Measurements from ENCODE around the gene CEP95. TPM values are rescaled to one million over a fixed set of nuclear protein-coding genes. Genes with fewer than 3 reads are reported as not detected.
"Not testable (repeated sequence)": the region's sequence is repeated elsewhere in the genome, so short reads cannot be mapped to it uniquely, and the experiment has no call there.

CEP95 gene
- total RNA-seq, 1 experiment from 2014 or later, result 57.2 TPM

- no peak overlapping the region for H2AFZ ChIP-seq
- peaks cover 12% of the 10 kb centered on the region; the same call in 1 of the 2 replicates for H3F3A ChIP-seq (ENCODE audit: insufficient read depth, low read depth)
- no peaks in the 10 kb centered on the region for H3K79me2 ChIP-seq (ENCODE audit: low read depth)
- H3K27ac ChIP-seq, result no peak overlapping the region
- H3K27me3 ChIP-seq (ENCODE audit: insufficient read depth, low read depth), result no peaks in the 10 kb centered on the region
- ChIA-PET POLR2A (ENCODE audit: unreplicated experiment) (interaction anchor here (0.7 kb wide), 1 partner anchor 120 kb away, joined by 12 read pairs; no protein-coding TSS in a partner anchor), CTCF (no interaction called here)
- 0 out of 2 replicates have a peak, but pooled peaks cover 4% of the 10 kb centered on the region for H3K36me3 ChIP-seq (ENCODE audit: low read depth)
- H3K9me2 ChIP-seq (ENCODE audit: insufficient read depth), result no peaks in the 10 kb centered on the region
- H4K20me1 ChIP-seq (ENCODE audit: insufficient read depth), result no peaks in the 10 kb centered on the region
- no peak for DNase-seq
- no TSS peak for BruUV-seq (replicated peaks)
- H3K4me2 ChIP-seq, result no peak overlapping the region
- H3K4me1 ChIP-seq (replicated peaks; ENCODE audit: insufficient read depth), result peaks cover 13% of the 10 kb centered on the region
- TF ChIP-seq CTCF (conservative IDR thresholded peaks at IDR 0.05), result no peak
- no peak for TF ChIP-seq EZH2 (IDR thresholded peaks at IDR 0.05; ENCODE audit: low read depth)
- H3K4me3 ChIP-seq, result no peak overlapping the region
- no peaks in the 10 kb centered on the region for H3K9me3 ChIP-seq (ENCODE audit: insufficient read depth, low read depth)
- intact Hi-C loops (cut with micrococcal nuclease; ENCODE audit: unreplicated experiment), result no loop called here
Measured at GRCh38 chr17:64460955-64461354, 45.8 kb upstream of the CEP95 start.

- H3K27me3 ChIP-seq (ENCODE audit: insufficient read depth, low read depth), result no peaks in the 10 kb centered on the region
- peaks cover 12% of the 10 kb centered on the region; the same call in 1 of the 2 replicates for H3F3A ChIP-seq (ENCODE audit: insufficient read depth, low read depth)
- no peak for DNase-seq
- no peaks in the 10 kb centered on the region for H3K79me2 ChIP-seq (ENCODE audit: low read depth)
- intact Hi-C loops (cut with micrococcal nuclease; ENCODE audit: unreplicated experiment), result no loop called here
- H4K20me1 ChIP-seq (ENCODE audit: insufficient read depth), result no peaks in the 10 kb centered on the region
- ChIA-PET POLR2A (ENCODE audit: unreplicated experiment) (interaction anchor here (0.7 kb wide), 1 partner anchor 121 kb away, joined by 12 read pairs; no protein-coding TSS in a partner anchor), CTCF (no interaction called here)
- no peak overlapping the region for H2AFZ ChIP-seq
- H3K36me3 ChIP-seq (ENCODE audit: low read depth), result 0 out of 2 replicates have a peak, but pooled peaks cover 4% of the 10 kb centered on the region
- BruUV-seq (replicated peaks), result no TSS peak
- H3K9me2 ChIP-seq (ENCODE audit: insufficient read depth), result no peaks in the 10 kb centered on the region
- H3K4me1 ChIP-seq (replicated peaks; ENCODE audit: insufficient read depth), result peaks cover 13% of the 10 kb centered on the region
- TF ChIP-seq EZH2 (IDR thresholded peaks at IDR 0.05; ENCODE audit: low read depth), result no peak
- TF ChIP-seq CTCF (conservative IDR thresholded peaks at IDR 0.05), result no peak
- H3K9me3 ChIP-seq (ENCODE audit: insufficient read depth, low read depth), result no peaks in the 10 kb centered on the region
- no peak overlapping the region for H3K27ac ChIP-seq
- H3K4me3 ChIP-seq, result no peak overlapping the region
- no peak overlapping the region for H3K4me2 ChIP-seq
Measured at GRCh38 chr17:64461788-64462187, 45.0 kb upstream of the CEP95 start.

GRCh38 chr17:64466019-64466735 lies 40.6 kb upstream of the CEP95 start:
- no peak overlapping the region for H3K4me2 ChIP-seq
- intact Hi-C loops (cut with micrococcal nuclease; ENCODE audit: unreplicated experiment), result no loop called here

GRCh38 chr17:64466834-64467233 lies 39.9 kb upstream of the CEP95 start:
- peaks cover 13% of the 10 kb centered on the region; the same call in 1 of the 2 replicates for H3K36me3 ChIP-seq (ENCODE audit: low read depth)
- H3K9me3 ChIP-seq (ENCODE audit: insufficient read depth, low read depth); H3F3A ChIP-seq (ENCODE audit: insufficient read depth, low read depth); H3K27me3 ChIP-seq (ENCODE audit: insufficient read depth, low read depth); H3K27ac ChIP-seq; H3K4me1 ChIP-seq (replicated peaks; ENCODE audit: insufficient read depth); H3K4me2 ChIP-seq; CTCF ChIA-PET; H3K4me3 ChIP-seq; H3K79me2 ChIP-seq (ENCODE audit: low read depth); H2AFZ ChIP-seq; BruUV-seq (replicated peaks); DNase-seq; H3K9me2 ChIP-seq (ENCODE audit: insufficient read depth); intact Hi-C loops (cut with micrococcal nuclease; ENCODE audit: unreplicated experiment); H4K20me1 ChIP-seq (ENCODE audit: insufficient read depth): not testable (repeated sequence)
- POLR2A ChIA-PET (ENCODE audit: unreplicated experiment), result interaction anchor here (0.7 kb wide), 1 partner anchor 319 kb away, joined by 3 read pairs; no protein-coding TSS in a partner anchor

More at GRCh38 chr17:64466019-64466735, 40.6 kb upstream of the CEP95 start:
- Histone ChIP-seq H2AFZ (no peak overlapping the region), H4K20me1 (ENCODE audit: insufficient read depth) (no peaks in the 10 kb centered on the region), H3K36me3 (ENCODE audit: low read depth) (peaks cover 13% of the 10 kb centered on the region; the same call in 1 of the 2 replicates), H3K4me3 (no peak overlapping the region), H3K4me1 (replicated peaks; ENCODE audit: insufficient read depth) (no peaks in the 10 kb centered on the region), H3K27me3 (ENCODE audit: insufficient read depth, low read depth) (no peaks in the 10 kb centered on the region), H3F3A (ENCODE audit: insufficient read depth, low read depth) (no peaks in the 10 kb centered on the region; the same call in 1 of the 2 replicates), H3K79me2 (ENCODE audit: low read depth) (no peaks in the 10 kb centered on the region), H3K27ac (no peak overlapping the region), H3K9me2 (ENCODE audit: insufficient read depth) (no peaks in the 10 kb centered on the region), H3K9me3 (ENCODE audit: insufficient read depth, low read depth) (no peaks in the 10 kb centered on the region)
- TF ChIP-seq EZH2 (IDR thresholded peaks at IDR 0.05; ENCODE audit: low read depth) (no peak), CTCF (conservative IDR thresholded peaks at IDR 0.05) (no peak)
- POLR2A ChIA-PET (ENCODE audit: unreplicated experiment), result interaction anchor here (0.7 kb wide), 1 partner anchor 318 kb away, joined by 3 read pairs; no protein-coding TSS in a partner anchor
- no TSS peak for BruUV-seq (replicated peaks)
- DNase-seq, result no peak
- CTCF ChIA-PET, result no interaction called here

All from PC-9 (cell line).